Hematopoietic multipotent progenitor cell treated with erythropoietin and hydrocortisone succinate and interleukin-3 and kit ligand, for 4 days (in vitro differentiated cells): Measurements from ENCODE around the gene NXPH4.
A peak's percentile ranks its signal among the peaks of the same experiment; 100 is the strongest.

Experiments used
- DNase-seq: peaks from one replicate; pipeline ENCODE4 v3.0.0-alpha.2; 2015

Gene NXPH4

DNA sequence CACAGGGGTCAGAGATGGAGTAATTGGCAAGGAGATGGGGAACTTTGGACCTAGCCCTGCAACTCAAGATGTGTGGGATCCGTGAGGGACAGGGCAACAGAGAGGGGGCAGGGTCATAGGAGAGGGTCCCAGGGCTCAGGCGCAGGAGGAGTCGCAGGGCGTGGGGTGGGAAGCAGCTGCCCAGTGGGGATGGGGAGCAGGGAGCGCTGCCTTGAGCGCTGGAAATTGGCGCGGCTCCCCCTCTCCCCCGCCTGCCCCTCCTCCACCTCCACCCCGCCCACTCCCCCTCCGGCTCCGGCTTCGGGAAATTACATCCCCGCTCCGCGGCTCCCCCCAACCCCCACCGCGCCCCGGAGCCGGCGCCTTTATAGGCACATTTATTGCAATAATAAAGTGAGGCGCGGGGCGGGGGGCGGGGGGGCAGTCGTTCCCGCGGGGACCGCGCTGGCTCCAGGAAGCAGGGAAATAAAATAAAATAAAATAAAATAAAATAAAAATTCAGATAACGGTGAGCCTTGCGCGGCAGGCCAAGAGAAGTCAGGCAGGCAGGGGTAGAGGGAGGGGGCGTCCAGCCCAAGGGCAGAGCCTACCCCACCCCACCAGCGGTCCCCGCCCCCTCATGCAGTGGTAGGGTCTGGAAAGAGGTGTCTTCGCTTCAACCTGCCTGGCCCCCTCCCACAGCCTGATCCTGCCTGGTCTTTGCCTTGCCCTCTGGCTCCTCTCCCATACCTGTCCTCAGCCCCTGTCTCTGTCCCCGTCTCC, 3.6 kb downstream of the NXPH4 start:
- no peak for DNase-seq

DNA sequence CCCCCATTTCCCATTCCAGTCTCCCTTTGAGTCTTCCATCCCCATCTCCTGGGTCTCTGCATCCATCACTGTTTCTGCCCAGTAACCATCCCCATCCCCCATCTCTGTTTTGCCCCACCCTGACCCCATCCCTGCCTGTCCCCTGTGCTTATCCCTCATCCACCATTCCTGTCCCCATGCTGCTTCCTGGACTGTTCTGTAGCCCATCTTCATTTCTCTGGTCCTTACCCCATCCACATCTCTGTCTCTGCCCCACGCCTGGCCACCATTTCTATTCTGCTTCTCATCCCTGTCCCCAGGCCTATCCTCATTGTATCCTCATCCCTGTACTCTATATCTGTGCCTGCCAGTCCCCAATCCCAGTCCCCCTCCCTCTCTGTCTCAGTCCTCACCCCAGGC, 4.2 kb downstream of the NXPH4 start:
- no peak for DNase-seq

- no peak for DNase-seq
Observed at GRCh38 chr12:57221169-57221917, 4.7 kb downstream of the NXPH4 start.

- DNase-seq, result no peak
Observed at GRCh38 chr12:57222286-57223190, 5.9 kb downstream of the NXPH4 start.

DNA sequence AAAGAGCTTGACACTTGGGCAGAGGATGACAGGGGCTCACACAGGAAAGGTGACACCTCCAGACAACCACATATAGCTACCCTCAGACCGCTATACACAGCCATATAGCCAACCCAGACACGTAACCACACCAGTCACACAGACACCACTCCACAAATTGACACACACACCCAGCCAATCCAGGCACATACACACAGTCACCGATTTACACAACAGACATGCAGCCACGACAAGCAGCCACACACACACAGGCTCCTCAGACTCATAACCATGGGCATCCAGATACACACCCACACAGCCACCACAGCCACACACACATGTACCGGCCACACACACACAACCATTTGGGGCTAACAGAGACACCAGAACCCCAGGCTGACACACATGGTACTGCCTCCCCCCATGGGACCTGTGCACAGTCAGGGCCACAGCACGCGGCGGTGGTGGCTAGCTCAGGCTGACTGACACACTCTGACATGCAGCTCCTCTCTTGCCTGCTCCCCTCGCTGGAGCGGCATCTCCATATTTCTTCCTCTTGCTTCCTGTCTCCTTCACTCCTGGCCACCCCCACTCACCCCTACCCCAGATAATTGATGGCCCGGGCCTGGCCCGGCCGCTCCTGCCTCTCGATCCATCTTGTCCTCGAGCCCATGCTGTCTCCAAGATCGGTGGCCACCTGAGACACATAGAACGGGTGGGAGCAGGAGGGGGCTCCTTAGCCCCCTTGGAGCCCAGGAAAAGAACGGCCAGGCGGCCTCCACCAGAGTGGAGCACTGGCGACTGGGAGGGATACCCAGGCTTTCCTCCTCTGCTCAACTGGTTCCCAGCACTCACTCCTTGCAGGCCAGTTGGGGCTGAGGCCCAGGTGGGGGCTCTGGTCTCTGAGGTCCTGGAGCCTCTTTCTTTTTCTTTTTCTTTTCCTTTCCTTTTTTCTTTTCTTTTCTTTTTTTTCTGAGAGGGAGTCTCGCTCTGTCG, 6.9 kb downstream of the NXPH4 start:
- no peak for DNase-seq

GRCh38 chr12:57224278-57224972, 7.8 kb downstream of the NXPH4 start:
- DNase-seq, result no peak

DNA sequence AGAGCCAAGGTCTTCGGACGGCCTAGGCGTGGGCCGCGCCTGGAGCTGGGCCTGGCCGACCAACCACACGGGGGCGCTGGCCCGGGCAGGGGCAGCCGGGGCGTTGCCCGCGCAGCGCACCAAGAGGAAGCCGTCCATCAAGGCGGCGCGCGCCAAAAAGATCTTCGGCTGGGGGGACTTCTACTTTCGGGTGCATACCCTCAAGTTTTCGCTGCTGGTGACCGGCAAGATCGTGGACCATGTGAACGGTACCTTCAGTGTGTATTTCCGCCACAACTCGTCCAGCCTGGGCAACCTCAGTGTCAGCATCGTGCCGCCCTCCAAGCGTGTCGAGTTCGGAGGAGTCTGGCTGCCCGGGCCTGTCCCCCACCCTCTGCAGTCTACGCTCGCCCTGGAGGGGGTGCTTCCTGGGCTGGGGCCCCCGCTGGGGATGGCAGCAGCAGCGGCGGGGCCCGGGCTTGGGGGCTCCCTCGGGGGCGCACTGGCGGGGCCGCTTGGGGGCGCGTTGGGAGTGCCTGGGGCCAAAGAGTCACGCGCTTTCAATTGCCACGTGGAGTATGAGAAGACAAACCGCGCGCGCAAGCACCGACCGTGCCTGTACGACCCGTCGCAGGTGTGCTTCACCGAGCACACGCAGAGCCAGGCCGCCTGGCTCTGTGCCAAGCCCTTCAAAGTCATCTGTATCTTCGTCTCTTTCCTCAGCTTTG, 8.5 kb downstream of the NXPH4 start:
- DNase-seq, result peak; percentile 87

DNA sequence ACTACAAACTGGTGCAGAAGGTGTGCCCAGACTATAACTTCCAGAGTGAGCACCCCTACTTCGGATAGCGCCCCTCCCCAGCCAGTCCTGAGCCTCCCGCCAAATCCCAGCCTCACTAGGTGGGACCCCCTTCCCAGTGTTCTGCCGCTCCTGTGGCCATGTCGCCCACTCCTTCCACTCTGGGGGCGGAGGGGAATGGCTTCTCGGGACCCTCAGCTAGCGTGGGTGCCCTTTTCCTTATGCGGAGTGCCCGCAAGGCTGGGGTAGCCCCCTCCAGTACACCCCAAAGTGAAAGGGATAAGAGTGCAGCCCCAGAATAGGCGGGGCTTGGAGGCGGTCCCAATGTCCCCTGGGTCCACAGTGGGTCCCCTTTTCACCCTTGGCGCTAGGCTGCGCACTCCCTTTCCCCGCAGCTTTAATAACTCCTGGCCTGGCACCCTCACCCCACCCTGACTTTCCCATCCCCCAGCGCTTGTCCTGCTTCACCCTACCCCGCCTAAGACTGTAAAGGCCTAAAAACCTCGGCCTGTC, 9.2 kb downstream of the NXPH4 start:
- no peak for DNase-seq

GRCh38 chr12:57226588-57227314, 10.2 kb downstream of the NXPH4 start:
- DNase-seq, result no peak

GRCh38 chr12:57227315-57228115, 10.9 kb downstream of the NXPH4 start:
- no peak for DNase-seq

DNA sequence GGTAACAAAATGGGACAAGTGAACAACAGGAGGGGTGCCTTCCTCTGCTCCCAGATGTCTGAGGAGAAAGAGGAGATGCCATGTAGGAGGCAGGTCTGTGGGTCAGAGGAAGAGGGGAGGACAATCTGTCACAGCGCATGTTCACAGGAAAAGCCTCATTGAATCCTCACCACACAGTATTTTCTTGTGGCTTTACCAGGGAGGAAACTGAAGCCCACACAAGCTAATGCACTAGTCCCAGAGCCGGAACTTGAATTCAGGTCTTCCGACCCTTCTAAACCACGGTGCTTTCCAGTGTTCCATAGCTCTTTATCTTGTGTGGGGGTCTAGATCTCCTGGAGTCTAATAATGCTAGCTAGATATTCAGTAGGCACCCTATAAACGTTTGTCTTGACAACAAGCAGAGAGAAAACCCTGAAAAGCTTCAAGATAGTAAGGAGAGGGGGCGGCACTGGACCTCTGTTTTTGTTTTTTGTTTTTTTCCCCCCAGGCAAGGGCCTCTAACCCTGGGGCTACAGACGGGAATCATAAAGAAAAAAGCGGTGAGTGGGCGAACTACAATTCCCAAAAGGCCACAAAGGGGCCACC, 12.5 kb downstream of the NXPH4 start:
- peak; percentile 77 for DNase-seq

DNA sequence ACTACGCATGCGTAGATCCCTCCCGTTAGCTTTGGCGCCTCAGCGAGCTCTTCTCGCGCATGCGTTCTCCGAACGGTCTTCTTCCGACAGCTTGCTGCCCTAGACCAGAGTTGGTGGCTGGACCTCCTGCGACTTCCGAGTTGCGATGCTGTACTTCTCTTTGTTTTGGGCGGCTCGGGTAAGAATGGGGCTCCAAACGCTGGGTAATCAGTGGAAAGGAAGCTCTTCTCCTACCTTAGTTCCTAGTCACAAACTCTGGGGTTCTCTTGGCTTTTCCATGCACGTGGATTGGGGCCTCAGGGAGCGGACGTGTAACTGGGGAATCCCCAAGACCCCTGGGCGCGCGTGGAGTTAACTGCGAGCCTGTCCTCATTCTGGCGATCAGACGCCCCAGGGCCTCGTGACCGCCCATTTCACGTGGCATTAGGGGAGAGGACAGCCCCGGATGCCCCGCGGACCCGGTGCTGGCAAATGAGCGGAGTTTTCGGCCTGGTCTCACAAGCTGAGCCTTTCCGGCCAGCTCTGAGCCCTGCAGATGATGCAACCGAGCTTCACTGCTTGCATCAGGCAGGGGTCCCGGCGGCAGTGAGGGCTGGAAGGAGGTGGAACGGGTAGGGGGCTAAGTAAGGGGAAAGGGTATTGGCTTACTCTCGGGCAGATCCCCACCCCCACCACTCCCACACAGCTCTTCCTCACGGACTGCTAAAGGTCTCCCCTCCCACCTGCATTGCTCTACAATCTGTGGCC, 13.2 kb downstream of the NXPH4 start, which contains the start of gene SHMT2:
Gene SHMT2, plus strand, starts transcription at position 78 of the 747 bp plus-strand sequence. Its CDS starts 68 bp downstream, at position 146.
- DNase-seq, result peak; percentile 99

- DNase-seq, result no peak
Observed at GRCh38 chr12:57230381-57231155, 14.0 kb downstream of the NXPH4 start.

- DNase-seq, result no peak
Observed at GRCh38 chr12:57231276-57232021, 14.9 kb downstream of the NXPH4 start.

- DNase-seq, result no peak
Observed at GRCh38 chr12:57232156-57232756, 15.7 kb downstream of the NXPH4 start.
